Stomach (tissue), 19 donors: ENCODE results near the gene NOVA2. TPM values are rescaled to one million over a fixed set of nuclear protein-coding genes. Genes with fewer than 3 reads are reported as not detected.
A peak's percentile ranks its signal among the peaks of the same experiment; 100 is the strongest.

Source experiments
- DNase-seq, 2 donors: peaks; one replicate each; pipeline versions ENCODE4 v3.0.0 to v3.0.0-alpha.2; 2013 to 2019
- H3K27ac ChIP-seq, 5 donors: fragments of 200-600 bp in 4 of 5; sonication (generic) in 4 of 5; one replicate each; pipeline ENCODE4 v1.5.1; 2013 to 2019; ENCODE audit warnings: mild to moderate bottlenecking in 1 of 5, moderate library complexity in 1 of 5
- H3K27me3 ChIP-seq, 3 donors: fragments of 200-600 bp; sonication (generic); one replicate each; pipeline ENCODE4 v1.5.1; 2017 to 2019; ENCODE audit warnings: mixed run types in 1 of 3
- H3K36me3 ChIP-seq, 4 donors: fragments of 200-600 bp; sonication (generic); 1 replicate in 3 of 4; 2 replicates in 1 of 4; pipeline ENCODE4 v1.5.1; 2016 to 2019
- H3K4me1 ChIP-seq, 4 donors: fragments of 200-600 bp; sonication (generic); one replicate each; pipeline ENCODE4 v1.5.1; 2016 to 2019
- H3K4me3 ChIP-seq, 4 donors: fragments of 200-600 bp; sonication (generic) in 3 of 4; one replicate each; pipeline ENCODE4 v1.5.1; 2016 to 2019; ENCODE audit warnings: mild to moderate bottlenecking in 1 of 4
- H3K9me3 ChIP-seq, 4 donors: fragments of 200-600 bp; sonication (generic); one replicate each; pipeline ENCODE4 v1.5.1; 2016 to 2019
- CTCF ChIP-seq, 7 experiments: fragments of 450-650 bp in 4 of 7; fragments of 200-600 bp in 3 of 7; sonication (generic) in 3 of 7; IDR thresholded peaks; one replicate each; pipeline ENCODE4 v1.5.1; 2016 to 2019; ENCODE audit warnings: antibody characterized with exemption in 7 of 7, control low read depth in 2 of 7, mild to moderate bottlenecking in 1 of 7
- EP300 ChIP-seq: sonication (generic); formaldehyde crosslinking; IDR thresholded peaks from one replicate; pipeline ENCODE4 v1.6.1; 2017; ENCODE audit warnings: antibody characterized with exemption
- POLR2A ChIP-seq, 4 donors: fragments of 450-650 bp; IDR thresholded peaks; one replicate each; pipeline ENCODE4 v1.6.1; 2016; ENCODE audit warnings: antibody characterized with exemption in 4 of 4, control low read depth in 2 of 4, mild to moderate bottlenecking in 1 of 4, moderate library complexity in 1 of 4
- POLR2AphosphoS5 ChIP-seq, 3 donors: sonication (generic); formaldehyde crosslinking; IDR thresholded peaks; one replicate each; pipeline ENCODE4 v1.6.1; 2016; ENCODE audit warnings: antibody characterized with exemption in 3 of 3
- WGBS, 5 donors: extraction: QIAGEN DNeasy Blood & Tissue Kit in 3 of 5; methylation state at CpG; one replicate each; pipeline versions ENCODE4 v1.1.5 to v1.1.7; 2013 to 2018; 5-methylcytosine and 5-hydroxymethylcytosine counted together
- intact Hi-C: fragments of 100-400 bp; cut with DNase I; formaldehyde crosslinking; loops from one replicate; pipeline ENCODE4 v1.15.1; 2023; ENCODE audit warnings: low total_unique reads
- long read RNA-seq, 10 donors: transcript quantifications; one replicate each; lab custom pipeline, GENCODE V29; 2026
- polyA plus RNA-seq, 3 donors: library from polyadenylated mRNA; stranded (reverse); fragments of 200-250 nt; gene quantifications; one replicate each; pipeline ENCODE4 v1.2.3, GENCODE V29; 2013
- total RNA-seq, 5 donors: library from RNA; depleted of rRNA; stranded (reverse); fragments of >200 nt; gene quantifications; one replicate each; pipeline versions ENCODE4 v1.1.0 to v1.2.3, GENCODE V29; 2014 to 2016
- donor health status: healthy with polysubstance abuse.
- donor health status: Bipolar disorder and iron deficiency.
- donor health status: healthy.

NOVA2 gene
- total RNA-seq (1 to 10 TPM in 2 of 5 donors, under 1 TPM in 1, not detected in 2; 0.45 to 1.8 (median 1.2) TPM), polyA plus RNA-seq (10 to 100 TPM in 1 of 3 donors, 1 to 10 TPM in 1, under 1 TPM in 1; 0.38 to 10.7 (median 1.4) TPM)
- long read RNA-seq, donor 1, result 0 reads
- long read RNA-seq, donor 2, full-length matches to known transcripts, result 1 of 1 reads
- long read RNA-seq, donor 2, partial matches to known transcripts, result 0 of 1 reads
- long read RNA-seq, donor 2, other reads (novel, unspliced or antisense), result 0 of 1 reads
- long read RNA-seq, donor 3, full-length matches to known transcripts, result 1 of 1 reads
- long read RNA-seq, donor 3, partial matches to known transcripts, result 0 of 1 reads
- long read RNA-seq, donor 3, other reads (novel, unspliced or antisense), result 0 of 1 reads
- long read RNA-seq, donor 4, result 0 reads
- long read RNA-seq, donor 5, result 0 reads
- long read RNA-seq, donor 6, partial matches to known transcripts, result 0 of 1 reads
- long read RNA-seq, donor 6, other reads (novel, unspliced or antisense), result 0 of 1 reads
- long read RNA-seq, donor 7, full-length matches to known transcripts, result 2 of 2 reads
- long read RNA-seq, donor 7, partial matches to known transcripts, result 0 of 2 reads
- long read RNA-seq, donor 7, other reads (novel, unspliced or antisense), result 0 of 2 reads
- long read RNA-seq, donor 8, full-length matches to known transcripts, result 1 of 1 reads
- long read RNA-seq, donor 8, partial matches to known transcripts, result 0 of 1 reads
- long read RNA-seq, donor 8, other reads (novel, unspliced or antisense), result 0 of 1 reads
- long read RNA-seq, donor 9, result 0 reads
- long read RNA-seq, donor 10, result 0 reads

- DNase-seq, result peak; percentile 36 to 86
- H3K27me3 ChIP-seq, result peaks cover 13 to 89% (median 54%) of the 10 kb centered on the region in 3 donors
- H3K9me3 ChIP-seq, result peaks cover 0 to 4% (median 0%) of the 10 kb centered on the region in 4 donors
- H3K36me3 ChIP-seq, result no peaks in the 10 kb centered on the region
- peak within 1 kb of the TSS; percentile 41 to 66 (median 53) for H3K27ac ChIP-seq
- intact Hi-C loops, result no loop called here
- 6 to 11% (median 9%) methylated on average over 20 to 55 of the region's 58 CpGs for WGBS, 5 donors
- peak within 1 kb of the TSS; percentile 21 to 41 (median 36) for H3K4me3 ChIP-seq
- H3K4me1 ChIP-seq, result peaks cover 0 to 20% (median 9%) of the 10 kb centered on the region in 4 donors
- TF ChIP-seq EP300 (no peak), POLR2AphosphoS5 (IDR thresholded peaks at IDR 0.05) (no peak), CTCF (IDR thresholded peaks at IDR 0.05) (no peak), POLR2A (IDR thresholded peaks at IDR 0.05) (no peak)
Observed at GRCh38 chr19:45973553-45974338, at the start of gene NOVA2. NOVA2 (minus strand) TSS chr19:45973865; CDS start chr19:45973351, 514 bp downstream.

GRCh38 chr19:46023311-46023779, 49.7 kb upstream of the NOVA2 start:
- Histone ChIP-seq H3K4me3 (peak overlapping the region in 1 of 4 donors; percentile 32), H3K36me3 (peaks cover 0 to 9% (median under 1%) of the 10 kb centered on the region in 4 donors), H3K27me3 (peaks cover 9 to 61% (median 19%) of the 10 kb centered on the region in 3 donors), H3K27ac (peak overlapping the region in 2 of 5 donors; percentile 20 to 30), H3K4me1 (peaks cover 0 to 10% (median 7%) of the 10 kb centered on the region in 4 donors), H3K9me3 (no peaks in the 10 kb centered on the region)
- intact Hi-C loops, result no loop called here
- no peak for DNase-seq
- 54 to 77% (median 60%) methylated on average over 8 to 11 of the region's 11 CpGs for WGBS, 5 donors
- TF ChIP-seq POLR2AphosphoS5 (IDR thresholded peaks at IDR 0.05) (no peak), EP300 (no peak), POLR2A (IDR thresholded peaks at IDR 0.05) (no peak)

GRCh38 chr19:46022431-46023310, 49.0 kb upstream of the NOVA2 start, which contains the start of gene PGLYRP1:
PGLYRP1 (minus strand) TSS chr19:46023053; CDS start chr19:46023021, 32 bp downstream.
- peaks cover 0 to 16% (median 7%) of the 10 kb centered on the region in 4 donors for H3K36me3 ChIP-seq
- WGBS, 5 donors, result 28 to 37% (median 30%) methylated on average over 24 to 47 of the region's 47 CpGs
- no peak for TF ChIP-seq POLR2AphosphoS5 (IDR thresholded peaks at IDR 0.05)
- H3K27ac ChIP-seq, result peak within 1 kb of the TSS in 2 of 5 donors; percentile 20 to 30
- peak within 1 kb of the TSS in 1 of 4 donors; percentile 32 for H3K4me3 ChIP-seq
- no peaks in the 10 kb centered on the region for H3K9me3 ChIP-seq
- peaks cover 0 to 10% (median 7%) of the 10 kb centered on the region in 4 donors for H3K4me1 ChIP-seq
- peaks cover 9 to 56% (median 19%) of the 10 kb centered on the region in 3 donors for H3K27me3 ChIP-seq
- DNase-seq, result no peak
- intact Hi-C loops, result no loop called here

GRCh38 chr19:46022061-46022430, 48.4 kb upstream of the NOVA2 start:
- peaks cover 1 to 13% (median 8%) of the 10 kb centered on the region in 4 donors for H3K4me1 ChIP-seq
- WGBS, 5 donors, result 37 to 52% (median 43%) methylated on average over 12 of the region's 12 CpGs
- intact Hi-C loops, result no loop called here
- TF ChIP-seq CTCF (IDR thresholded peaks at IDR 0.05) (no peak), POLR2A (IDR thresholded peaks at IDR 0.05) (no peak), POLR2AphosphoS5 (IDR thresholded peaks at IDR 0.05) (no peak), EP300 (no peak)
- no peak for DNase-seq
- no peak overlapping the region for H3K27ac ChIP-seq
- peak overlapping the region in 1 of 4 donors; percentile 32 for H3K4me3 ChIP-seq
- H3K36me3 ChIP-seq, result peaks cover 0 to 16% (median 7%) of the 10 kb centered on the region in 4 donors
- H3K9me3 ChIP-seq, result no peaks in the 10 kb centered on the region
- peaks cover 9 to 52% (median 19%) of the 10 kb centered on the region in 3 donors for H3K27me3 ChIP-seq
